ENCODE measurements around the gene EFCC1.

The EFCC1 gene

GRCh38 chr3:129014148-129014547, 13.0 kb downstream of the EFCC1 start:
- no peak for DNase-seq (ENCODE audit: low read depth)
- no peak overlapping the region for H3K4me3 ChIP-seq (ENCODE audit: control insufficient read depth, low read depth, low read length)
- no peak for TF ChIP-seq CTCF (conservative IDR thresholded peaks at IDR 0.05; ENCODE audit: control insufficient read depth, insufficient read depth, low read depth, low read length)

- no peak for DNase-seq (ENCODE audit: low read depth)
- H3K4me3 ChIP-seq (ENCODE audit: control insufficient read depth, low read depth, low read length): no peak overlapping the region
- TF ChIP-seq CTCF (conservative IDR thresholded peaks at IDR 0.05; ENCODE audit: control insufficient read depth, insufficient read depth, low read depth, low read length): no peak
These were observed 13.8 kb downstream of the EFCC1 start for GRCh38 chr3:129014793-129015345.

- DNase-seq (ENCODE audit: low read depth): no peak
- no peak overlapping the region for H3K4me3 ChIP-seq (ENCODE audit: control insufficient read depth, low read depth, low read length)
- no peak for TF ChIP-seq CTCF (conservative IDR thresholded peaks at IDR 0.05; ENCODE audit: control insufficient read depth, insufficient read depth, low read depth, low read length)
These were observed 14.4 kb downstream of the EFCC1 start for GRCh38 chr3:129015388-129016105.

GRCh38 chr3:129016356-129016719, 15.2 kb downstream of the EFCC1 start:
- DNase-seq (ENCODE audit: low read depth): no peak
- no peak overlapping the region for H3K4me3 ChIP-seq (ENCODE audit: control insufficient read depth, low read depth, low read length)
- TF ChIP-seq CTCF (conservative IDR thresholded peaks at IDR 0.05; ENCODE audit: control insufficient read depth, insufficient read depth, low read depth, low read length): no peak

GRCh38 chr3:129016720-129017483, 15.8 kb downstream of the EFCC1 start:
- no peak for DNase-seq (ENCODE audit: low read depth)
- no peak for TF ChIP-seq CTCF (conservative IDR thresholded peaks at IDR 0.05; ENCODE audit: control insufficient read depth, insufficient read depth, low read depth, low read length)
- no peak overlapping the region for H3K4me3 ChIP-seq (ENCODE audit: control insufficient read depth, low read depth, low read length)

- TF ChIP-seq CTCF (conservative IDR thresholded peaks at IDR 0.05; ENCODE audit: control insufficient read depth, insufficient read depth, low read depth, low read length): no peak
- no peak overlapping the region for H3K4me3 ChIP-seq (ENCODE audit: control insufficient read depth, low read depth, low read length)
- DNase-seq (ENCODE audit: low read depth): no peak
These were observed 16.4 kb downstream of the EFCC1 start for GRCh38 chr3:129017484-129017899.
